ENCODE data around the gene ZNF394. TPM values are rescaled to one million over a fixed set of nuclear protein-coding genes. Genes with fewer than 3 reads are reported as not detected.

Gene ZNF394
- total and polyA plus RNA-seq, 9 of the 15 experiments (the other 6 are each of a cell fraction or from before 2014, with no cell fraction given), result 2.9 to 32.2 (median 24.2) TPM

- TF ChIP-seq YBX1 (IDR thresholded peaks at IDR 0.05) (no peak), SAP30 (IDR thresholded peaks at IDR 0.05; ENCODE audit: borderline replicate concordance, insufficient read depth, low read depth, low read length, poor library complexity, severe bottlenecking) (peak; percentile 89), NCOR1 (IDR thresholded peaks at IDR 0.05) (peak; percentile 13; the same call in 1 of the 2 replicates), POLR2AphosphoS5 (IDR thresholded peaks at IDR 0.05; ENCODE audit: control insufficient read depth, insufficient read depth, low read depth, low read length) (peak; percentile 96), ELF2 (CRISPR knock-in tag; IDR thresholded peaks at IDR 0.05) (peak; percentile 86), FOXM1 (IDR thresholded peaks at IDR 0.05; ENCODE audit: low read depth) (no peak; the same call in 1 of the 2 replicates), FOXM1 (CRISPR knock-in tag; IDR thresholded peaks at IDR 0.05; ENCODE audit: low read depth) (no peak), ZNF224 (CRISPR knock-in tag; IDR thresholded peaks at IDR 0.05) (no peak), CSDE1 (IDR thresholded peaks at IDR 0.05) (no peak; a peak in 1 of 4 replicates), SRF (CRISPR knock-in tag; IDR thresholded peaks at IDR 0.05) (peak in 1 of 2 experiments; percentile 46; a peak in 1 of 4 replicates), ESRRB (CRISPR knock-in tag; IDR thresholded peaks at IDR 0.05; ENCODE audit: borderline replicate concordance) (no peak), SIRT6 (IDR thresholded peaks at IDR 0.05; ENCODE audit: low read depth, low read length) (no peak), HNRNPH1 (optimal IDR thresholded peaks at IDR 0.05; ENCODE audit: low read depth, low read length) (no peak), CREBBP (IDR thresholded peaks at IDR 0.05; ENCODE audit: low read depth, low read length) (no peak), ELF4 (CRISPR knock-in tag; IDR thresholded peaks at IDR 0.05) (no peak), MCM2 (IDR thresholded peaks at IDR 0.05; ENCODE audit: low read depth) (no peak), TRIM25 (IDR thresholded peaks at IDR 0.05; ENCODE audit: borderline replicate concordance) (no peak), TFE3 (CRISPR knock-in tag; IDR thresholded peaks at IDR 0.05) (no peak), DEAF1 (CRISPR knock-in tag; IDR thresholded peaks at IDR 0.05) (no peak), MLLT1 (IDR thresholded peaks at IDR 0.05) (peak; percentile 39 to 65; a peak in 2 of 4 replicates), FIP1L1 (IDR thresholded peaks at IDR 0.05; ENCODE audit: low read depth, low read length, poor library complexity, severe bottlenecking) (peak; percentile 63)
Observed at GRCh38 chr7:99499721-99500636, at the start of gene ZNF394 (continued).

Data from K562 (cell line).